ENCODE measurements around the gene CHST12. TPM values are rescaled to one million over a fixed set of nuclear protein-coding genes. Genes with fewer than 3 reads are reported as not detected.

Gene CHST12
- total and polyA plus RNA-seq, 5 donors from 2014 or later: 14.1 to 27.8 (median 20.2) TPM

- no peaks in the 10 kb centered on the region for H3K27me3 ChIP-seq (ENCODE audit: control insufficient read depth, insufficient read depth, low read length)
- no peaks in the 10 kb centered on the region for H3K9me3 Mint-ChIP-seq
- no peak overlapping the region for H3K4me3 ChIP-seq (ENCODE audit: low read depth, low read length)
- no peaks in the 10 kb centered on the region for H3K36me3 Mint-ChIP-seq
- no peaks in the 10 kb centered on the region for H3K9me3 ChIP-seq (ENCODE audit: control insufficient read depth in 2 of 2, low read length in 2 of 2)
- no peak overlapping the region for H3K27ac Mint-ChIP-seq
- DNase-seq (no peak), ATAC-seq (ENCODE audit: low read depth in 2 of 2) (no peak)
- H3K27ac ChIP-seq (ENCODE audit: insufficient read depth, low read length, poor library complexity, severe bottlenecking): no peak overlapping the region
- H3K27me3 Mint-ChIP-seq: no peaks in the 10 kb centered on the region
- H3K36me3 ChIP-seq (ENCODE audit: control insufficient read depth, insufficient read depth, low read length): no peaks in the 10 kb centered on the region
- H3K4me1 Mint-ChIP-seq: peaks cover 0 to 17% (median 8%) of the 10 kb centered on the region in 4 donors
- no peaks in the 10 kb centered on the region for H3K4me1 ChIP-seq (ENCODE audit: control insufficient read depth, insufficient read depth, low read length, poor library complexity, severe bottlenecking)
- H3K4me3 Mint-ChIP-seq: peak overlapping the region in 1 of 4 donors; percentile 25
Observed at GRCh38 chr7:2398506-2398905, 4.9 kb upstream of the CHST12 start.

- Histone ChIP-seq H3K9me3 (ENCODE audit: control insufficient read depth in 2 of 2, low read length in 2 of 2) (no peaks in the 10 kb centered on the region), H3K36me3 (ENCODE audit: control insufficient read depth, insufficient read depth, low read length) (no peaks in the 10 kb centered on the region), H3K4me1 (ENCODE audit: control insufficient read depth, insufficient read depth, low read length, poor library complexity, severe bottlenecking) (peaks cover 12% of the 10 kb centered on the region), H3K27me3 (ENCODE audit: control insufficient read depth, insufficient read depth, low read length) (no peaks in the 10 kb centered on the region), H3K27ac (ENCODE audit: insufficient read depth, low read length, poor library complexity, severe bottlenecking) (no peak overlapping the region), H3K4me3 (ENCODE audit: low read depth, low read length) (no peak overlapping the region)
- Mint-ChIP-seq H3K4me1 (peaks cover 0 to 26% (median 15%) of the 10 kb centered on the region in 4 donors), H3K9me3 (no peaks in the 10 kb centered on the region), H3K27me3 (no peaks in the 10 kb centered on the region), H3K4me3 (peak overlapping the region in 2 of 4 donors; percentile 20 to 22), H3K36me3 (no peaks in the 10 kb centered on the region), H3K27ac (no peak overlapping the region)
- no peak for ATAC-seq (ENCODE audit: low read depth in 2 of 2)
- DNase-seq: no peak
Observed at GRCh38 chr7:2399848-2400587, 3.4 kb upstream of the CHST12 start.

- no peaks in the 10 kb centered on the region for H3K27me3 Mint-ChIP-seq
- peak overlapping the region; percentile 16 for H3K27ac ChIP-seq (ENCODE audit: insufficient read depth, low read length, poor library complexity, severe bottlenecking)
- H3K4me1 ChIP-seq (ENCODE audit: control insufficient read depth, insufficient read depth, low read length, poor library complexity, severe bottlenecking): peaks cover 31% of the 10 kb centered on the region
- H3K4me3 ChIP-seq (ENCODE audit: low read depth, low read length): peak overlapping the region; percentile 81
- DNase-seq: no peak
- H3K4me1 Mint-ChIP-seq: peaks cover 12 to 46% (median 32%) of the 10 kb centered on the region in 4 donors
- H3K4me3 Mint-ChIP-seq: peak overlapping the region; percentile 89 to 97 (median 94)
- no peaks in the 10 kb centered on the region for H3K9me3 ChIP-seq (ENCODE audit: control insufficient read depth in 2 of 2, low read length in 2 of 2)
- H3K36me3 ChIP-seq (ENCODE audit: control insufficient read depth, insufficient read depth, low read length): no peaks in the 10 kb centered on the region
- H3K36me3 Mint-ChIP-seq: no peaks in the 10 kb centered on the region
- H3K27me3 ChIP-seq (ENCODE audit: control insufficient read depth, insufficient read depth, low read length): no peaks in the 10 kb centered on the region
- H3K9me3 Mint-ChIP-seq: no peaks in the 10 kb centered on the region
- no peak for ATAC-seq (ENCODE audit: low read depth in 2 of 2)
- peak overlapping the region; percentile 74 to 86 (median 86) for H3K27ac Mint-ChIP-seq
Observed at GRCh38 chr7:2402687-2403013, 761 bp upstream of the CHST12 start.

GRCh38 chr7:2403718-2404648 lies 572 bp downstream of the CHST12 start:
- Mint-ChIP-seq H3K27me3 (no peaks in the 10 kb centered on the region), H3K4me1 (peaks cover 18 to 55% (median 43%) of the 10 kb centered on the region in 4 donors), H3K27ac (peak overlapping the region; percentile 43 to 91 (median 87)), H3K9me3 (no peaks in the 10 kb centered on the region), H3K4me3 (peak overlapping the region; percentile 84 to 98 (median 93)), H3K36me3 (peaks cover 2% of the 10 kb centered on the region)
- Histone ChIP-seq H3K4me1 (ENCODE audit: control insufficient read depth, insufficient read depth, low read length, poor library complexity, severe bottlenecking) (peaks cover 31% of the 10 kb centered on the region), H3K36me3 (ENCODE audit: control insufficient read depth, insufficient read depth, low read length) (no peaks in the 10 kb centered on the region), H3K4me3 (ENCODE audit: low read depth, low read length) (peak overlapping the region; percentile 81), H3K27me3 (ENCODE audit: control insufficient read depth, insufficient read depth, low read length) (no peaks in the 10 kb centered on the region), H3K27ac (ENCODE audit: insufficient read depth, low read length, poor library complexity, severe bottlenecking) (peak overlapping the region; percentile 66), H3K9me3 (ENCODE audit: control insufficient read depth in 2 of 2, low read length in 2 of 2) (no peaks in the 10 kb centered on the region)
- ATAC-seq (ENCODE audit: low read depth in 2 of 2) (peak; percentile 7 to 19), DNase-seq (peak in 2 of 3 donors; percentile 20 to 28)

- H3K9me3 ChIP-seq (ENCODE audit: control insufficient read depth in 2 of 2, low read length in 2 of 2): no peaks in the 10 kb centered on the region
- H3K36me3 ChIP-seq (ENCODE audit: control insufficient read depth, insufficient read depth, low read length): no peaks in the 10 kb centered on the region
- Mint-ChIP-seq H3K9me3 (no peaks in the 10 kb centered on the region), H3K4me1 (peaks cover 21 to 61% (median 47%) of the 10 kb centered on the region in 4 donors), H3K27ac (peak overlapping the region; percentile 87 to 98 (median 91)), H3K27me3 (no peaks in the 10 kb centered on the region), H3K4me3 (peak overlapping the region; percentile 84 to 98 (median 93)), H3K36me3 (peaks cover 4% of the 10 kb centered on the region)
- no peaks in the 10 kb centered on the region for H3K27me3 ChIP-seq (ENCODE audit: control insufficient read depth, insufficient read depth, low read length)
- peak overlapping the region; percentile 72 for H3K27ac ChIP-seq (ENCODE audit: insufficient read depth, low read length, poor library complexity, severe bottlenecking)
- H3K4me3 ChIP-seq (ENCODE audit: low read depth, low read length): peak overlapping the region; percentile 81
- DNase-seq (no peak), ATAC-seq (ENCODE audit: low read depth in 2 of 2) (no peak)
- peaks cover 35% of the 10 kb centered on the region for H3K4me1 ChIP-seq (ENCODE audit: control insufficient read depth, insufficient read depth, low read length, poor library complexity, severe bottlenecking)
Observed at GRCh38 chr7:2404714-2405119, 1.3 kb downstream of the CHST12 start.

- no peak for DNase-seq
Observed at GRCh38 chr7:2405201-2405600, 1.8 kb downstream of the CHST12 start.

GRCh38 chr7:2405601-2406345 lies 2.4 kb downstream of the CHST12 start:
- ATAC-seq (ENCODE audit: low read depth in 2 of 2) (peak; percentile 12 to 28), DNase-seq (peak in 2 of 3 donors; percentile 55 to 83)
- Mint-ChIP-seq H3K27me3 (no peaks in the 10 kb centered on the region), H3K27ac (peak overlapping the region; percentile 87 to 93 (median 91)), H3K4me1 (peaks cover 25 to 67% (median 54%) of the 10 kb centered on the region in 4 donors), H3K9me3 (no peaks in the 10 kb centered on the region), H3K4me3 (peak overlapping the region; percentile 84 to 98 (median 93)), H3K36me3 (peaks cover 8% of the 10 kb centered on the region)
- no peaks in the 10 kb centered on the region for H3K36me3 ChIP-seq (ENCODE audit: control insufficient read depth, insufficient read depth, low read length)
- H3K27ac ChIP-seq (ENCODE audit: insufficient read depth, low read length, poor library complexity, severe bottlenecking): peak overlapping the region; percentile 72
- no peaks in the 10 kb centered on the region for H3K27me3 ChIP-seq (ENCODE audit: control insufficient read depth, insufficient read depth, low read length)
- no peaks in the 10 kb centered on the region for H3K9me3 ChIP-seq (ENCODE audit: control insufficient read depth in 2 of 2, low read length in 2 of 2)
- H3K4me3 ChIP-seq (ENCODE audit: low read depth, low read length): peak overlapping the region; percentile 87
- H3K4me1 ChIP-seq (ENCODE audit: control insufficient read depth, insufficient read depth, low read length, poor library complexity, severe bottlenecking): peaks cover 43% of the 10 kb centered on the region

More at GRCh38 chr7:2405201-2405600, 1.8 kb downstream of the CHST12 start:
- H3K4me1 ChIP-seq (ENCODE audit: control insufficient read depth, insufficient read depth, low read length, poor library complexity, severe bottlenecking): peaks cover 38% of the 10 kb centered on the region
- Mint-ChIP-seq H3K27me3 (no peaks in the 10 kb centered on the region), H3K9me3 (no peaks in the 10 kb centered on the region), H3K4me1 (peaks cover 25 to 61% (median 50%) of the 10 kb centered on the region in 4 donors), H3K36me3 (peaks cover 4% of the 10 kb centered on the region), H3K27ac (peak overlapping the region; percentile 87 to 98 (median 91)), H3K4me3 (peak overlapping the region; percentile 84 to 98 (median 93))
- peak overlapping the region; percentile 87 for H3K4me3 ChIP-seq (ENCODE audit: low read depth, low read length)
- no peaks in the 10 kb centered on the region for H3K9me3 ChIP-seq (ENCODE audit: control insufficient read depth in 2 of 2, low read length in 2 of 2)
- H3K27me3 ChIP-seq (ENCODE audit: control insufficient read depth, insufficient read depth, low read length): no peaks in the 10 kb centered on the region
- H3K36me3 ChIP-seq (ENCODE audit: control insufficient read depth, insufficient read depth, low read length): no peaks in the 10 kb centered on the region
- peak overlapping the region; percentile 72 for H3K27ac ChIP-seq (ENCODE audit: insufficient read depth, low read length, poor library complexity, severe bottlenecking)
- ATAC-seq (ENCODE audit: low read depth in 2 of 2): no peak

Data from CD4-positive, CD25-positive, alpha-beta regulatory T cell (primary cell).